HG03103 (cell line): ENCODE data around the gene LDLRAD4.

ENCODE experiments used
- ATAC-seq: cut with Tn5 transposase; IDR thresholded peaks from one replicate; pipeline ENCODE4 v1.9.1; 2021; ENCODE audit warnings: low read depth; ENCODE audit not compliant: unreplicated experiment

LDLRAD4 gene

GRCh38 chr18:13615432-13615861 lies 396.9 kb downstream of the LDLRAD4 start:
- no peak for ATAC-seq

GRCh38 chr18:13616041-13616440 lies 397.5 kb downstream of the LDLRAD4 start:
- ATAC-seq = no peak

GRCh38 chr18:13616525-13617035 lies 398.0 kb downstream of the LDLRAD4 start:
- no peak for ATAC-seq

- ATAC-seq = no peak
These were observed 399.4 kb downstream of the LDLRAD4 start for GRCh38 chr18:13617826-13618515.

GRCh38 chr18:13618760-13619438 lies 400.3 kb downstream of the LDLRAD4 start:
- ATAC-seq = no peak

- no peak for ATAC-seq
These were observed 401.1 kb downstream of the LDLRAD4 start for GRCh38 chr18:13619505-13620205.

GRCh38 chr18:13620206-13620672 lies 401.7 kb downstream of the LDLRAD4 start:
- no peak for ATAC-seq

- no peak for ATAC-seq
These were observed 402.4 kb downstream of the LDLRAD4 start for GRCh38 chr18:13620818-13621445.

GRCh38 chr18:13621446-13621849 lies 402.9 kb downstream of the LDLRAD4 start:
- no peak for ATAC-seq

- ATAC-seq = no peak
These were observed 403.5 kb downstream of the LDLRAD4 start for GRCh38 chr18:13621886-13622619.

GRCh38 chr18:13622751-13623150 lies 404.2 kb downstream of the LDLRAD4 start:
- no peak for ATAC-seq

GRCh38 chr18:13623348-13623747 lies 404.8 kb downstream of the LDLRAD4 start:
- no peak for ATAC-seq

GRCh38 chr18:13623871-13624270 lies 405.3 kb downstream of the LDLRAD4 start:
- no peak for ATAC-seq

GRCh38 chr18:13624563-13625237 lies 406.1 kb downstream of the LDLRAD4 start:
- no peak for ATAC-seq

GRCh38 chr18:13625355-13625754 lies 406.8 kb downstream of the LDLRAD4 start:
- no peak for ATAC-seq

- ATAC-seq = no peak
These were observed 407.4 kb downstream of the LDLRAD4 start for GRCh38 chr18:13625843-13626543.

GRCh38 chr18:13626544-13626908 lies 408.0 kb downstream of the LDLRAD4 start:
- no peak for ATAC-seq

GRCh38 chr18:13627639-13628038 lies 409.1 kb downstream of the LDLRAD4 start:
- no peak for ATAC-seq

GRCh38 chr18:13628211-13628610 lies 409.7 kb downstream of the LDLRAD4 start:
- ATAC-seq = no peak
